H1 (cell line): ENCODE data around the gene PORCN. TPM values are rescaled to one million over a fixed set of nuclear protein-coding genes. Genes with fewer than 3 reads are reported as not detected.

ENCODE experiments used
- CTCF ChIA-PET: fragments of 300-600 bp; sonication (Branson Sonifier 250); formaldehyde crosslinking; loops from one replicate; lab custom pipeline; 2021; ENCODE audit not compliant: partially characterized antibody; lab: Charles Lee
- POLR2A ChIA-PET: fragments of 300-600 bp; sonication (Branson Sonifier 250); formaldehyde crosslinking; loops from one replicate; lab custom pipeline; 2021; ENCODE audit warnings: inconsistent platforms; ENCODE audit not compliant: partially characterized antibody; lab: Charles Lee
- DNase-seq, 2 experiments: peaks; one replicate each; pipeline versions ENCODE4 v3.0.0 to v3.0.0-alpha.2; 2010 to 2022; ENCODE audit warnings: low spot score in 2 of 2, low read depth in 1 of 2, mixed read lengths in 1 of 2
- FAIRE-seq: peaks from 2 replicates; lab custom pipeline; 2011; peaks lifted over from hg19 to GRCh38; lab: Jason Lieb, UNC
- H2AFZ ChIP-seq: 2 replicates; pipeline ENCODE4 v1.8.1; 2012; ENCODE audit warnings: low read length, inconsistent platforms
- H2AK5ac ChIP-seq: 2 replicates; pipeline ENCODE4 v1.6.1; 2013; ENCODE audit warnings: low read depth, low read length
- H2BK120ac ChIP-seq: replicated peaks from 2 replicates; pipeline ENCODE3; 2013; ENCODE audit warnings: low read depth, low read length, inconsistent platforms
- H2BK12ac ChIP-seq: 2 replicates; pipeline ENCODE4 v1.6.1; 2013; ENCODE audit warnings: low read depth, low read length
- H2BK15ac ChIP-seq: 2 replicates; pipeline ENCODE4 v1.6.1; 2013; ENCODE audit warnings: low read length
- H2BK20ac ChIP-seq: 2 replicates; pipeline ENCODE4 v1.6.1; 2013; ENCODE audit warnings: low read length
- H2BK5ac ChIP-seq: 2 replicates; pipeline ENCODE4 v1.6.1; 2013; ENCODE audit warnings: low read depth, low read length
- H3K14ac ChIP-seq: 2 replicates; pipeline ENCODE4 v1.6.1; 2013; ENCODE audit warnings: inconsistent platforms; ENCODE audit not compliant: insufficient read length
- H3K18ac ChIP-seq: 2 replicates; pipeline ENCODE4 v1.6.1; 2013; ENCODE audit warnings: low read length; ENCODE audit errors: extremely low read depth
- H3K23ac ChIP-seq: 2 replicates; pipeline ENCODE4 v1.6.1; 2013; ENCODE audit warnings: inconsistent platforms; ENCODE audit not compliant: insufficient read length
- H3K23me2 ChIP-seq: 2 replicates; pipeline ENCODE4 v1.6.1; 2013; ENCODE audit warnings: low read depth, low read length
- H3K27ac ChIP-seq: 2 replicates; pipeline ENCODE4 v1.6.1; 2011; ENCODE audit warnings: low read depth, low read length, inconsistent platforms
- H3K27me3 ChIP-seq, 4 experiments: replicated peaks in 1 of 4; 1 replicate in 1 of 4; 2 replicates in 3 of 4; pipeline versions ENCODE4 v1.6.1 to v1.8.1; 2011 to 2013; ENCODE audit warnings: low read length in 3 of 4, mild to moderate bottlenecking in 3 of 4, inconsistent platforms in 2 of 4, mixed read lengths in 2 of 4, moderate library complexity in 1 of 4; ENCODE audit not compliant: control insufficient read depth in 3 of 4, insufficient read depth in 3 of 4; ENCODE audit errors: extremely low read depth in 1 of 4
- H3K36me3 ChIP-seq, 4 experiments: 2 replicates each; pipeline versions ENCODE4 v1.6.1 to v1.8.1; 2011 to 2013; ENCODE audit warnings: mild to moderate bottlenecking in 4 of 4, low read length in 3 of 4, moderate library complexity in 2 of 4, control low read depth in 1 of 4, inconsistent platforms in 1 of 4; ENCODE audit not compliant: insufficient read depth in 4 of 4, control insufficient read depth in 2 of 4
- H3K4ac ChIP-seq: replicated peaks from 2 replicates; pipeline ENCODE3; 2013; ENCODE audit warnings: low read length, low read depth, mixed read lengths, inconsistent platforms; ENCODE audit not compliant: insufficient read length
- H3K4me1 ChIP-seq, 4 experiments: replicated peaks in 1 of 4; 1 replicate in 1 of 4; 2 replicates in 3 of 4; pipeline versions ENCODE4 v1.6.1 to v1.8.1; 2011 to 2013; ENCODE audit warnings: low read length in 3 of 4, inconsistent platforms in 2 of 4, mixed read lengths in 1 of 4; ENCODE audit not compliant: insufficient read depth in 4 of 4, control insufficient read depth in 3 of 4
- H3K4me2 ChIP-seq, 2 experiments: 2 replicates each; pipeline versions ENCODE4 v1.6.1 to v1.8.1; 2011 to 2013; ENCODE audit warnings: low read depth in 2 of 2, low read length in 2 of 2, control low read depth in 1 of 2, inconsistent platforms in 1 of 2, mild to moderate bottlenecking in 1 of 2; ENCODE audit not compliant: insufficient read depth in 1 of 2
- H3K4me3 ChIP-seq, 4 experiments: fragments of 200-600, 300-600 bp in 1 of 4; sonication (generic), shearing (Covaris generic), sonication (Bioruptor Twin) in 1 of 4; 2 replicates each; pipeline versions ENCODE4 v1.5.1 to v1.8.1; 2011 to 2016; ENCODE audit warnings: low read length in 4 of 4, low read depth in 3 of 4, control low read depth in 2 of 4, inconsistent platforms in 2 of 4, mild to moderate bottlenecking in 2 of 4, mixed read lengths in 1 of 4, moderate library complexity in 1 of 4; ENCODE audit not compliant: insufficient read depth in 2 of 4; ENCODE audit errors: extremely low read depth in 1 of 4
- H3K56ac ChIP-seq: replicated peaks from 2 replicates; pipeline ENCODE3; 2013; ENCODE audit warnings: low read depth, mild to moderate bottlenecking, mixed read lengths, low read length, inconsistent platforms; ENCODE audit not compliant: insufficient read length
- H3K79me1 ChIP-seq: 2 replicates; pipeline ENCODE4 v1.6.1; 2013; ENCODE audit warnings: low read depth, low read length, control low read depth
- H3K79me2 ChIP-seq, 2 experiments: 2 replicates each; pipeline versions ENCODE4 v1.6.1 to v1.8.1; 2012 to 2013; ENCODE audit warnings: low read length in 2 of 2, mild to moderate bottlenecking in 2 of 2, inconsistent platforms in 1 of 2; ENCODE audit not compliant: insufficient read depth in 2 of 2, control insufficient read depth in 1 of 2
- H3K9ac ChIP-seq, 4 experiments: replicated peaks in 1 of 4; 1 replicate in 1 of 4; 2 replicates in 3 of 4; pipeline versions ENCODE4 v1.6.1 to v1.8.1; 2011 to 2013; ENCODE audit warnings: low read depth in 3 of 4, low read length in 3 of 4, control low read depth in 2 of 4, mild to moderate bottlenecking in 2 of 4, moderate library complexity in 2 of 4, inconsistent platforms in 1 of 4; ENCODE audit errors: extremely low read depth in 1 of 4
- H3K9me3 ChIP-seq, 2 experiments: 2 replicates each; pipeline versions ENCODE4 v1.6.1 to v1.8.1; 2012 to 2013; ENCODE audit warnings: mild to moderate bottlenecking in 2 of 2, moderate library complexity in 2 of 2, control low read depth in 1 of 2, inconsistent platforms in 1 of 2, low read depth in 1 of 2, low read length in 1 of 2, mixed read lengths in 1 of 2; ENCODE audit not compliant: insufficient read depth in 2 of 2
- H4K20me1 ChIP-seq, 2 experiments: replicated peaks in 1 of 2; 2 replicates each; pipeline versions ENCODE3 to v1.8.1; 2011 to 2013; ENCODE audit warnings: inconsistent platforms in 2 of 2, low read length in 2 of 2, mild to moderate bottlenecking in 1 of 2; ENCODE audit not compliant: insufficient read depth in 2 of 2, control insufficient read depth in 1 of 2
- H4K5ac ChIP-seq: 2 replicates; pipeline ENCODE4 v1.6.1; 2013; ENCODE audit warnings: low read length, low read depth, mixed read lengths, inconsistent platforms; ENCODE audit not compliant: insufficient read length
- H4K8ac ChIP-seq: 2 replicates; pipeline ENCODE4 v1.8.0; 2013; ENCODE audit warnings: mild to moderate bottlenecking, moderate library complexity, low read length, inconsistent platforms; ENCODE audit not compliant: insufficient read depth; ENCODE audit errors: extremely low read depth
- H4K91ac ChIP-seq: replicated peaks from 2 replicates; pipeline ENCODE3; 2013; ENCODE audit warnings: low read length, mixed read lengths, inconsistent platforms; ENCODE audit not compliant: insufficient read length
- JUND ChIP-seq: IDR thresholded peaks from 2 replicates; pipeline ENCODE4 v1.6.1; 2011; ENCODE audit warnings: mild to moderate bottlenecking, improper control_type of control experiment, low read length
- NRF1 ChIP-seq: IDR thresholded peaks from 2 replicates; pipeline ENCODE4 v1.6.1; 2011; ENCODE audit warnings: mild to moderate bottlenecking, low read depth, low read length, improper control_type of control experiment
- POLR2A ChIP-seq, 2 experiments: IDR thresholded peaks; 1 replicate in 1 of 2; 2 replicates in 1 of 2; pipeline ENCODE4 v1.6.1; 2011; ENCODE audit warnings: low read depth in 2 of 2, low read length in 2 of 2, mild to moderate bottlenecking in 2 of 2; ENCODE audit errors: control extremely low read depth in 1 of 2
- RAD21 ChIP-seq, 2 experiments: IDR thresholded peaks in 1 of 2; conservative IDR thresholded peaks in 1 of 2; 2 replicates each; pipeline ENCODE4 v1.6.1; 2011; ENCODE audit warnings: low read depth in 2 of 2, low read length in 2 of 2, improper control_type of control experiment in 1 of 2, inconsistent platforms in 1 of 2, mild to moderate bottlenecking in 1 of 2, moderate library complexity in 1 of 2
- SP1 ChIP-seq: IDR thresholded peaks from 2 replicates; pipeline ENCODE4 v1.6.1; 2011; ENCODE audit warnings: low read depth, low read length
- TBP ChIP-seq: IDR thresholded peaks from 2 replicates; pipeline ENCODE4 v1.6.1; 2011; ENCODE audit warnings: low read depth, low read length, improper control_type of control experiment
- WGBS, 2 experiments: shearing (Covaris generic) in 1 of 2; methylation state at CpG; one replicate each; pipeline versions ENCODE4 v1.1.6 to v1.1.7; 2013 to 2015; ENCODE audit warnings: low lambda C conversion rate in 2 of 2, mixed read lengths in 2 of 2, inconsistent platforms in 1 of 2, low coverage in 1 of 2, missing lambda C conversion rate in 1 of 2; ENCODE audit not compliant: insufficient replicate concordance in 2 of 2, insufficient coverage in 1 of 2, insufficient read length in 1 of 2; ENCODE audit errors: extremely low coverage in 1 of 2, missing lambda C conversion rate in 1 of 2; 5-methylcytosine and 5-hydroxymethylcytosine counted together
- polyA plus RNA-seq, 7 experiments: library from polyadenylated mRNA; depleted of rRNA in 3 of 7; stranded (reverse) in 5 of 7; unstranded in 2 of 7; fragments of >200 nt in 5 of 7; fragments of 200-250 nt in 2 of 7; gene quantifications; 1 replicate in 5 of 7; 2 replicates in 1 of 7; 4 replicates in 1 of 7; pipeline versions ENCODE4 v1.2.1 to v1.2.3, GENCODE V29; 2011 to 2013; ENCODE audit warnings: missing spikeins in 2 of 7, mixed read lengths in 2 of 7
- total RNA-seq: library from RNA; stranded (reverse); fragmentation: NEBNext Ultra II Directional; extraction: Animal tissue kit (Norgen Biotek cat#: 25700); gene quantifications from 2 replicates; pipeline ENCODE4 v1.2.1, GENCODE V29; 2021
- TF ChIP-seq, protein P1 (sequence below), 3 experiments: IDR thresholded peaks; 1 replicate in 2 of 3; 2 replicates in 1 of 3; pipeline versions ENCODE4 v1.5.1 to v1.6.1; 2011; ENCODE audit warnings: low read length in 3 of 3, mild to moderate bottlenecking in 3 of 3, inconsistent platforms in 2 of 3, low read depth in 1 of 3, moderate library complexity in 1 of 3; ENCODE audit not compliant: insufficient read depth in 1 of 3; ENCODE audit errors: control extremely low read depth in 1 of 3

The PORCN gene
- total and polyA plus RNA-seq, 2 of the 8 experiments (the other 6 are each of a cell fraction or from before 2014, with no cell fraction given): 14.6 to 34.1 TPM

DNA sequence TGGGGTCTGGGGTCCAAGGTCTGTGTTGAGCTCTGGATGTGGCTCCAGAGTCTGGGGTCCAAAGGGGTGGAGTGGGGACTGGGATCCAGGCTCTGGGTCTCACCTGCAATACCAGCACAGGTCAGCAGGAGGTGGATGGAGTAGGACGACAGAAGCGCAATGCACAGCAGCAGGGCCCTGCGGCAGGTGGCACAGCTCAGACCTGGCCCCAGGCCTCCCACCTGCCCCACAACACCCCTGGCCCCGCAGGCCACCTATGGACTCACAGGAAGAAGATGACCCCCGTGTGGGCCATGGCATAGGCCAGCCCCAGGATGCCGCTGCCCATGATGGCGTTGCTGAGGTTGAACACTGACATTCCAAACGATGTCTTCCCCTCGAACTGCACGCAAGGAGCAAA is 42.1 kb upstream of the PORCN start:
- Histone ChIP-seq H3K9me3 (no peaks in the 10 kb centered on the region), H3K4ac (no peak overlapping the region), H4K5ac (no peak overlapping the region), H3K4me3 (no peak overlapping the region), H3K79me1 (0 out of 2 replicates have a peak, but pooled peaks cover 2% of the 10 kb centered on the region), H3K14ac (no peak overlapping the region), H3K56ac (no peak overlapping the region), H3K9ac (no peak overlapping the region), H3K27ac (no peak overlapping the region), H3K79me2 (peaks cover 0 to 8% of the 10 kb centered on the region in 2 experiments; a peak in 1 of 4 replicates), H3K4me1 (peaks cover 0 to 10% (median 8%) of the 10 kb centered on the region in 4 experiments; a peak in 6 of 7 replicates), H4K8ac (no peak overlapping the region), H3K23ac (no peak overlapping the region), H2BK120ac (no peak overlapping the region), H3K4me2 (peak overlapping the region in 1 of 2 experiments; percentile 90; a peak in 1 of 4 replicates), H4K91ac (no peak overlapping the region), H4K20me1 (no peaks in the 10 kb centered on the region), H2BK12ac (no peak overlapping the region), H3K27me3 (no peaks in the 10 kb centered on the region), H2AFZ (no peak overlapping the region), H2BK20ac (no peak overlapping the region), H2AK5ac (no peak overlapping the region), H3K23me2 (no peaks in the 10 kb centered on the region), H3K36me3 (peaks cover 0 to 5% (median 1%) of the 10 kb centered on the region in 4 experiments; a peak in 2 of 8 replicates), H2BK15ac (no peak overlapping the region), H2BK5ac (no peak overlapping the region), H3K18ac (no peak overlapping the region)
- ChIA-PET CTCF (interaction anchor here (0.9 to 6.2 kb wide), 7 partner anchors 15 to 384 kb away, joined by 3 to 32 read pairs (median 5); no protein-coding TSS in a partner anchor), POLR2A (interaction anchor here (0.7 to 1.8 kb wide), 3 partner anchors 10 to 825 kb away, joined by 3 to 8 read pairs (median 5); no protein-coding TSS in a partner anchor)
- WGBS, 2 experiments: no CpG with 5 or more reads among the region's 10 CpGs
- TF ChIP-seq, protein P1, sequence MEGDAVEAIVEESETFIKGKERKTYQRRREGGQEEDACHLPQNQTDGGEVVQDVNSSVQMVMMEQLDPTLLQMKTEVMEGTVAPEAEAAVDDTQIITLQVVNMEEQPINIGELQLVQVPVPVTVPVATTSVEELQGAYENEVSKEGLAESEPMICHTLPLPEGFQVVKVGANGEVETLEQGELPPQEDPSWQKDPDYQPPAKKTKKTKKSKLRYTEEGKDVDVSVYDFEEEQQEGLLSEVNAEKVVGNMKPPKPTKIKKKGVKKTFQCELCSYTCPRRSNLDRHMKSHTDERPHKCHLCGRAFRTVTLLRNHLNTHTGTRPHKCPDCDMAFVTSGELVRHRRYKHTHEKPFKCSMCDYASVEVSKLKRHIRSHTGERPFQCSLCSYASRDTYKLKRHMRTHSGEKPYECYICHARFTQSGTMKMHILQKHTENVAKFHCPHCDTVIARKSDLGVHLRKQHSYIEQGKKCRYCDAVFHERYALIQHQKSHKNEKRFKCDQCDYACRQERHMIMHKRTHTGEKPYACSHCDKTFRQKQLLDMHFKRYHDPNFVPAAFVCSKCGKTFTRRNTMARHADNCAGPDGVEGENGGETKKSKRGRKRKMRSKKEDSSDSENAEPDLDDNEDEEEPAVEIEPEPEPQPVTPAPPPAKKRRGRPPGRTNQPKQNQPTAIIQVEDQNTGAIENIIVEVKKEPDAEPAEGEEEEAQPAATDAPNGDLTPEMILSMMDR (IDR thresholded peaks at IDR 0.05; ENCODE audit: control extremely low read depth in 1 of 3, insufficient read depth in 1 of 3, low read depth in 1 of 3, low read length in 3 of 3): peak in 2 of 3 experiments; percentile 23 to 51; a peak in 2 of 4 replicates
- TF ChIP-seq NRF1: no peak
- TF ChIP-seq JUND: no peak
- peak; percentile 13 to 41; a peak in 3 of 4 replicates for TF ChIP-seq RAD21 (IDR thresholded peaks at IDR 0.05 in 1 of 2, conservative IDR thresholded peaks at IDR 0.05 in 1 of 2; ENCODE audit: low read depth in 2 of 2, low read length in 2 of 2)
- TF ChIP-seq TBP: no peak
- no peak for TF ChIP-seq POLR2A (IDR thresholded peaks at IDR 0.05; ENCODE audit: control extremely low read depth in 1 of 2, low read depth in 2 of 2, low read length in 2 of 2)
- TF ChIP-seq SP1: no peak
- DNase-seq: peak in 1 of 2 experiments; percentile 68
- FAIRE-seq: no peak
